Measurements from ENCODE around the gene GSG1L.

GSG1L gene

GRCh38 chr16:27843800-27844199 is 219.7 kb downstream of the GSG1L start:
- no peak overlapping the region for H3K4ac ChIP-seq (ENCODE audit: low read length)
- no peak overlapping the region for H2AFZ ChIP-seq (ENCODE audit: low read length)
- no peak for DNase-seq (ENCODE audit: low spot score)
- no peaks in the 10 kb centered on the region for H3K9me3 ChIP-seq (replicated peaks in 1 of 2; ENCODE audit: control insufficient read depth in 2 of 2, insufficient read depth in 1 of 2, low read depth in 1 of 2, low read length in 2 of 2)
- H4K8ac ChIP-seq (ENCODE audit: low read depth, low read length) = no peak overlapping the region
- H2BK15ac ChIP-seq (ENCODE audit: low read length) = no peak overlapping the region
- H3K27me3 ChIP-seq (ENCODE audit: control insufficient read depth in 3 of 3, insufficient read depth in 3 of 3, low read depth in 1 of 3, low read length in 3 of 3) = peaks cover 0 to 2% (median 0%) of the 10 kb centered on the region in 3 experiments
- H3K36me3 ChIP-seq (replicated peaks in 1 of 2; ENCODE audit: control insufficient read depth in 2 of 2, insufficient read depth in 2 of 2, low read length in 2 of 2) = no peaks in the 10 kb centered on the region
- H2AK5ac ChIP-seq (ENCODE audit: low read depth, low read length) = no peak overlapping the region
- H3K18ac ChIP-seq (ENCODE audit: low read length) = no peak overlapping the region
- no peak overlapping the region for H3K9ac ChIP-seq (ENCODE audit: low read depth, low read length, poor library complexity)
- H2BK5ac ChIP-seq (ENCODE audit: low read length) = no peak overlapping the region
- no peak overlapping the region for H2BK12ac ChIP-seq (ENCODE audit: low read length)
- H3K23ac ChIP-seq (ENCODE audit: low read depth, low read length, poor library complexity) = no peak overlapping the region
- peaks cover 2 to 6% of the 10 kb centered on the region in 2 donors for H3K4me1 ChIP-seq (ENCODE audit: control insufficient read depth in 2 of 2, insufficient read depth in 1 of 2, low read depth in 1 of 2, low read length in 2 of 2)
- WGBS, 2 donors (ENCODE audit: extremely low coverage in 2 of 2, insufficient read length in 2 of 2, insufficient replicate concordance in 1 of 2) = no CpG with 5 or more reads among the region's 1 CpG
- H3K14ac ChIP-seq (ENCODE audit: low read length) = no peak overlapping the region
- no peak overlapping the region for H2BK120ac ChIP-seq (ENCODE audit: low read depth, low read length)
- H3K27ac ChIP-seq (replicated peaks; ENCODE audit: low read length) = no peak overlapping the region
- H3K79me1 ChIP-seq (ENCODE audit: low read depth, low read length) = no peaks in the 10 kb centered on the region
- no peak overlapping the region for H4K91ac ChIP-seq (ENCODE audit: low read depth, low read length, poor library complexity)
- H3K4me3 ChIP-seq (ENCODE audit: low read length in 2 of 2) = no peak overlapping the region
- H3K4me2 ChIP-seq (ENCODE audit: insufficient read depth, low read length, poor library complexity, severe bottlenecking) = no peak overlapping the region

- Histone ChIP-seq H3K9ac (ENCODE audit: low read depth, low read length, poor library complexity) (no peak overlapping the region), H3K23ac (ENCODE audit: low read depth, low read length, poor library complexity) (no peak overlapping the region), H3K4ac (ENCODE audit: low read length) (no peak overlapping the region), H3K14ac (ENCODE audit: low read length) (no peak overlapping the region), H4K91ac (ENCODE audit: low read depth, low read length, poor library complexity) (no peak overlapping the region), H3K18ac (ENCODE audit: low read length) (no peak overlapping the region), H2BK15ac (ENCODE audit: low read length) (no peak overlapping the region), H3K27me3 (ENCODE audit: control insufficient read depth in 3 of 3, insufficient read depth in 3 of 3, low read depth in 1 of 3, low read length in 3 of 3) (peaks cover 0 to 2% (median 0%) of the 10 kb centered on the region in 3 experiments), H3K4me3 (ENCODE audit: low read length in 2 of 2) (no peak overlapping the region), H3K4me1 (ENCODE audit: control insufficient read depth in 2 of 2, insufficient read depth in 1 of 2, low read depth in 1 of 2, low read length in 2 of 2) (peaks cover 2 to 6% of the 10 kb centered on the region in 2 donors), H3K9me3 (replicated peaks in 1 of 2; ENCODE audit: control insufficient read depth in 2 of 2, insufficient read depth in 1 of 2, low read depth in 1 of 2, low read length in 2 of 2) (no peaks in the 10 kb centered on the region), H2BK120ac (ENCODE audit: low read depth, low read length) (no peak overlapping the region), H2AFZ (ENCODE audit: low read length) (no peak overlapping the region), H3K79me1 (ENCODE audit: low read depth, low read length) (no peaks in the 10 kb centered on the region), H2BK12ac (ENCODE audit: low read length) (no peak overlapping the region), H3K4me2 (ENCODE audit: insufficient read depth, low read length, poor library complexity, severe bottlenecking) (no peak overlapping the region), H3K27ac (replicated peaks; ENCODE audit: low read length) (no peak overlapping the region), H2BK5ac (ENCODE audit: low read length) (no peak overlapping the region), H3K36me3 (replicated peaks in 1 of 2; ENCODE audit: control insufficient read depth in 2 of 2, insufficient read depth in 2 of 2, low read length in 2 of 2) (no peaks in the 10 kb centered on the region), H4K8ac (ENCODE audit: low read depth, low read length) (no peak overlapping the region), H2AK5ac (ENCODE audit: low read depth, low read length) (no peak overlapping the region)
- no peak for DNase-seq (ENCODE audit: low spot score)
- WGBS, 2 donors (ENCODE audit: extremely low coverage in 2 of 2, insufficient read length in 2 of 2, insufficient replicate concordance in 1 of 2) = no CpG with 5 or more reads among the region's 24 CpGs
Observed at GRCh38 chr16:27841911-27842310, 221.6 kb downstream of the GSG1L start.

GRCh38 chr16:27841061-27841801 is 222.3 kb downstream of the GSG1L start:
- H3K36me3 ChIP-seq (replicated peaks in 1 of 2; ENCODE audit: control insufficient read depth in 2 of 2, insufficient read depth in 2 of 2, low read length in 2 of 2) = no peaks in the 10 kb centered on the region
- no peak overlapping the region for H2AFZ ChIP-seq (ENCODE audit: low read length)
- DNase-seq (ENCODE audit: low spot score) = no peak
- H2BK12ac ChIP-seq (ENCODE audit: low read length) = no peak overlapping the region
- H2BK120ac ChIP-seq (ENCODE audit: low read depth, low read length) = no peak overlapping the region
- no peak overlapping the region for H3K18ac ChIP-seq (ENCODE audit: low read length)
- no peak overlapping the region for H4K8ac ChIP-seq (ENCODE audit: low read depth, low read length)
- no peak overlapping the region for H2AK5ac ChIP-seq (ENCODE audit: low read depth, low read length)
- H4K91ac ChIP-seq (ENCODE audit: low read depth, low read length, poor library complexity) = no peak overlapping the region
- H2BK5ac ChIP-seq (ENCODE audit: low read length) = no peak overlapping the region
- peaks cover 0 to 2% (median 0%) of the 10 kb centered on the region in 3 experiments for H3K27me3 ChIP-seq (ENCODE audit: control insufficient read depth in 3 of 3, insufficient read depth in 3 of 3, low read depth in 1 of 3, low read length in 3 of 3)
- H3K4me2 ChIP-seq (ENCODE audit: insufficient read depth, low read length, poor library complexity, severe bottlenecking) = no peak overlapping the region
- no peak overlapping the region for H3K14ac ChIP-seq (ENCODE audit: low read length)
- H3K9me3 ChIP-seq (replicated peaks in 1 of 2; ENCODE audit: control insufficient read depth in 2 of 2, insufficient read depth in 1 of 2, low read depth in 1 of 2, low read length in 2 of 2) = no peaks in the 10 kb centered on the region
- H2BK15ac ChIP-seq (ENCODE audit: low read length) = no peak overlapping the region
- H3K4me1 ChIP-seq (ENCODE audit: control insufficient read depth in 2 of 2, insufficient read depth in 1 of 2, low read depth in 1 of 2, low read length in 2 of 2) = peaks cover 2 to 6% of the 10 kb centered on the region in 2 donors
- H3K27ac ChIP-seq (replicated peaks; ENCODE audit: low read length) = no peak overlapping the region
- no peak overlapping the region for H3K4ac ChIP-seq (ENCODE audit: low read length)
- H3K79me1 ChIP-seq (ENCODE audit: low read depth, low read length) = no peaks in the 10 kb centered on the region
- no peak overlapping the region for H3K23ac ChIP-seq (ENCODE audit: low read depth, low read length, poor library complexity)
- WGBS, 2 donors (ENCODE audit: extremely low coverage in 2 of 2, insufficient read length in 2 of 2, insufficient replicate concordance in 1 of 2) = no CpG with 5 or more reads among the region's 16 CpGs
- H3K4me3 ChIP-seq (ENCODE audit: low read length in 2 of 2) = no peak overlapping the region
- no peak overlapping the region for H3K9ac ChIP-seq (ENCODE audit: low read depth, low read length, poor library complexity)

- no peak overlapping the region for H3K23ac ChIP-seq (ENCODE audit: low read depth, low read length, poor library complexity)
- no peak overlapping the region for H2BK15ac ChIP-seq (ENCODE audit: low read length)
- H4K91ac ChIP-seq (ENCODE audit: low read depth, low read length, poor library complexity) = no peak overlapping the region
- H2AK5ac ChIP-seq (ENCODE audit: low read depth, low read length) = peak overlapping the region; percentile 29
- H2BK5ac ChIP-seq (ENCODE audit: low read length) = peak overlapping the region; percentile 21
- H3K27me3 ChIP-seq (ENCODE audit: control insufficient read depth in 3 of 3, insufficient read depth in 3 of 3, low read depth in 1 of 3, low read length in 3 of 3) = peaks cover 0 to 2% (median 0%) of the 10 kb centered on the region in 3 experiments
- H3K4me1 ChIP-seq (ENCODE audit: control insufficient read depth in 2 of 2, insufficient read depth in 1 of 2, low read depth in 1 of 2, low read length in 2 of 2) = peaks cover 2 to 6% of the 10 kb centered on the region in 2 donors
- peak overlapping the region; percentile 30 for H3K9ac ChIP-seq (ENCODE audit: low read depth, low read length, poor library complexity)
- H3K18ac ChIP-seq (ENCODE audit: low read length) = peak overlapping the region; percentile 65
- H3K36me3 ChIP-seq (replicated peaks in 1 of 2; ENCODE audit: control insufficient read depth in 2 of 2, insufficient read depth in 2 of 2, low read length in 2 of 2) = no peaks in the 10 kb centered on the region
- no peak overlapping the region for H3K4ac ChIP-seq (ENCODE audit: low read length)
- H3K4me2 ChIP-seq (ENCODE audit: insufficient read depth, low read length, poor library complexity, severe bottlenecking) = no peak overlapping the region
- H3K4me3 ChIP-seq (ENCODE audit: low read length in 2 of 2) = no peak overlapping the region
- H2BK12ac ChIP-seq (ENCODE audit: low read length) = no peak overlapping the region
- H3K27ac ChIP-seq (replicated peaks; ENCODE audit: low read length) = no peak overlapping the region
- no peaks in the 10 kb centered on the region for H3K79me1 ChIP-seq (ENCODE audit: low read depth, low read length)
- H4K8ac ChIP-seq (ENCODE audit: low read depth, low read length) = no peak overlapping the region
- WGBS, 2 donors (ENCODE audit: extremely low coverage in 2 of 2, insufficient read length in 2 of 2, insufficient replicate concordance in 1 of 2) = no CpG with 5 or more reads among the region's 18 CpGs
- no peaks in the 10 kb centered on the region for H3K9me3 ChIP-seq (replicated peaks in 1 of 2; ENCODE audit: control insufficient read depth in 2 of 2, insufficient read depth in 1 of 2, low read depth in 1 of 2, low read length in 2 of 2)
- no peak overlapping the region for H2BK120ac ChIP-seq (ENCODE audit: low read depth, low read length)
- no peak overlapping the region for H2AFZ ChIP-seq (ENCODE audit: low read length)
- H3K14ac ChIP-seq (ENCODE audit: low read length) = peak overlapping the region; percentile 60
- no peak for DNase-seq (ENCODE audit: low spot score)
Observed at GRCh38 chr16:27840311-27841060, 223.0 kb downstream of the GSG1L start.
